ENCODE results near the gene JAML.

DNA sequence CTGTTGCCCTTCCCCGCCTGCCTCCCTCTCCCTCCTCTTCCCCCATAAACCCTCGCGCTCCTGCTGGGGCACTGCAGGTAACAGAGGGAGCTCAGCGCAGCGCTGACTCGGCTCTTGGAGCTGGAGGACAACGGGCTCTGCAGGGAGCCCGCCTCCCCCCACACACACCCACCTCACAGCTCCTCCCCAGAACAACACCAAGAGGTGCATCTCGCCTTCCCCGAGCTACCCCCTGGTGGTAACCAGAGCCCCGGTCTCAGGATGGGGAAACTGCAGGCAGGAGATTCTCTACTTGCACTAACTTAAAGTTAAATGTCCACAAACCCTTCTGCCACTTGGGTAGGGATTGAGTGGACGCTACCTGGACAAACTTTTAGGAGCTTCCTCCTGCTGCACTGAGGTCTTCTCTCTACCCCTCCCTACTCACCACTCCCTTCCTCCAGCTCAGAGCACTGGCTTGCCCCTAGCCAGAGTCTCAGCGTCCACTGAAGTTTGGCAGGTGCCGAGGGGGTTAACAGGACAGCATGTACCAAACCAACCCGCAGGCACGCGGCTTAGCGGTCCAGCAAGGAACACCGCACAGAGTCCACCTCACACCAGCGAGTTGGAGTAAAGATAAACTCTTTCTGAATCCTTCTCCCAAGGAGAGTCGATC lies 68.2 kb downstream of the JAML start:
- TF ChIP-seq, protein P1, sequence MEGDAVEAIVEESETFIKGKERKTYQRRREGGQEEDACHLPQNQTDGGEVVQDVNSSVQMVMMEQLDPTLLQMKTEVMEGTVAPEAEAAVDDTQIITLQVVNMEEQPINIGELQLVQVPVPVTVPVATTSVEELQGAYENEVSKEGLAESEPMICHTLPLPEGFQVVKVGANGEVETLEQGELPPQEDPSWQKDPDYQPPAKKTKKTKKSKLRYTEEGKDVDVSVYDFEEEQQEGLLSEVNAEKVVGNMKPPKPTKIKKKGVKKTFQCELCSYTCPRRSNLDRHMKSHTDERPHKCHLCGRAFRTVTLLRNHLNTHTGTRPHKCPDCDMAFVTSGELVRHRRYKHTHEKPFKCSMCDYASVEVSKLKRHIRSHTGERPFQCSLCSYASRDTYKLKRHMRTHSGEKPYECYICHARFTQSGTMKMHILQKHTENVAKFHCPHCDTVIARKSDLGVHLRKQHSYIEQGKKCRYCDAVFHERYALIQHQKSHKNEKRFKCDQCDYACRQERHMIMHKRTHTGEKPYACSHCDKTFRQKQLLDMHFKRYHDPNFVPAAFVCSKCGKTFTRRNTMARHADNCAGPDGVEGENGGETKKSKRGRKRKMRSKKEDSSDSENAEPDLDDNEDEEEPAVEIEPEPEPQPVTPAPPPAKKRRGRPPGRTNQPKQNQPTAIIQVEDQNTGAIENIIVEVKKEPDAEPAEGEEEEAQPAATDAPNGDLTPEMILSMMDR (IDR thresholded peaks at IDR 0.05) = no peak
- TF ChIP-seq EZH2 (IDR thresholded peaks at IDR 0.05) (no peak), EZH2phosphoT487 (IDR thresholded peaks at IDR 0.05) (no peak)
